Activated T-helper 17 cell treated with anti-CD3 and anti-CD28 coated beads, Interleukin-2, amount 50 U/mL, for 72 hours (primary cell): ENCODE measurements around the gene BCAS3. TPM values are rescaled to one million over a fixed set of nuclear protein-coding genes. Genes with fewer than 3 reads are reported as not detected.
"Not testable (repeated sequence)": the region's sequence is repeated elsewhere in the genome, so short reads cannot be mapped to it uniquely, and the experiment has no call there.

Experiments
- ATAC-seq: fragments of 150-1000 bp; cut with Tn5 transposase; replicated peaks from 2 replicates; pipeline ENCODE4 v1.10.0; 2021; ENCODE audit warnings: mild to moderate bottlenecking, moderate library complexity
- H3K27ac Mint-ChIP-seq: one replicate; pipeline ENCODE4 v1.8.0; 2022; ENCODE audit warnings: mixed read lengths
- H3K27me3 Mint-ChIP-seq: one replicate; pipeline ENCODE4 v1.8.0; 2022; ENCODE audit warnings: mixed read lengths
- H3K36me3 Mint-ChIP-seq: one replicate; pipeline ENCODE4 v1.8.0; 2022; ENCODE audit warnings: low read depth, mild to moderate bottlenecking, mixed read lengths
- H3K4me1 Mint-ChIP-seq: one replicate; pipeline ENCODE4 v1.8.0; 2022; ENCODE audit warnings: mixed read lengths
- H3K4me3 Mint-ChIP-seq: one replicate; pipeline ENCODE4 v1.8.0; 2022; ENCODE audit warnings: mild to moderate bottlenecking, mixed read lengths
- H3K9me3 Mint-ChIP-seq: one replicate; pipeline ENCODE4 v1.8.0; 2022; ENCODE audit warnings: mixed read lengths
- total RNA-seq, 2 donors: library from RNA; stranded (reverse); gene quantifications; one replicate each; pipeline ENCODE4 v1.2.3, GENCODE V29; 2022

Gene BCAS3
- total RNA-seq, 2 donors from 2014 or later: 11.6 to 15.0 TPM

GRCh38 chr17:60653569-60653968, 24.1 kb upstream of the BCAS3 start:
- no peak overlapping the region for H3K4me3 Mint-ChIP-seq
- H3K27me3 Mint-ChIP-seq: no peaks in the 10 kb centered on the region
- H3K36me3 Mint-ChIP-seq: peaks cover 56% of the 10 kb centered on the region
- H3K27ac Mint-ChIP-seq: no peak overlapping the region
- peaks cover 19% of the 10 kb centered on the region for H3K4me1 Mint-ChIP-seq
- ATAC-seq: no peak
- no peaks in the 10 kb centered on the region for H3K9me3 Mint-ChIP-seq

GRCh38 chr17:60656499-60656898, 21.2 kb upstream of the BCAS3 start:
- Mint-ChIP-seq H3K4me3 (no peak overlapping the region), H3K36me3 (peaks cover 53% of the 10 kb centered on the region), H3K27me3 (no peaks in the 10 kb centered on the region), H3K27ac (no peak overlapping the region), H3K4me1 (peaks cover 15% of the 10 kb centered on the region), H3K9me3 (no peaks in the 10 kb centered on the region)
- no peak for ATAC-seq

GRCh38 chr17:60659156-60659555, 18.5 kb upstream of the BCAS3 start:
- ATAC-seq: no peak
- no peaks in the 10 kb centered on the region for H3K4me1 Mint-ChIP-seq
- peaks cover 62% of the 10 kb centered on the region for H3K36me3 Mint-ChIP-seq
- H3K9me3 Mint-ChIP-seq: no peaks in the 10 kb centered on the region
- H3K4me3 Mint-ChIP-seq: no peak overlapping the region
- H3K27me3 Mint-ChIP-seq: no peaks in the 10 kb centered on the region
- H3K27ac Mint-ChIP-seq: peak overlapping the region; percentile 9

GRCh38 chr17:60661489-60661888, 16.2 kb upstream of the BCAS3 start:
- H3K9me3 Mint-ChIP-seq: no peaks in the 10 kb centered on the region
- ATAC-seq: no peak
- H3K36me3 Mint-ChIP-seq: peaks cover 75% of the 10 kb centered on the region
- no peaks in the 10 kb centered on the region for H3K27me3 Mint-ChIP-seq
- no peak overlapping the region for H3K4me3 Mint-ChIP-seq
- H3K27ac Mint-ChIP-seq: no peak overlapping the region
- no peaks in the 10 kb centered on the region for H3K4me1 Mint-ChIP-seq

- Mint-ChIP-seq H3K27me3 (no peaks in the 10 kb centered on the region), H3K4me3 (no peak overlapping the region), H3K9me3 (no peaks in the 10 kb centered on the region), H3K27ac (no peak overlapping the region), H3K36me3 (peaks cover 64% of the 10 kb centered on the region), H3K4me1 (no peaks in the 10 kb centered on the region)
- ATAC-seq: no peak
These were observed 13.6 kb upstream of the BCAS3 start for GRCh38 chr17:60664022-60664421.

- Mint-ChIP-seq H3K4me1 (no peaks in the 10 kb centered on the region), H3K27me3 (no peaks in the 10 kb centered on the region), H3K36me3 (peaks cover 48% of the 10 kb centered on the region), H3K27ac (no peak overlapping the region), H3K9me3 (no peaks in the 10 kb centered on the region), H3K4me3 (no peak overlapping the region)
- no peak for ATAC-seq
These were observed 12.0 kb upstream of the BCAS3 start for GRCh38 chr17:60665602-60666001.

GRCh38 chr17:60668741-60669140, 8.9 kb upstream of the BCAS3 start:
- H3K27me3 Mint-ChIP-seq, H3K27ac Mint-ChIP-seq, H3K4me1 Mint-ChIP-seq, H3K4me3 Mint-ChIP-seq, H3K9me3 Mint-ChIP-seq, ATAC-seq: not testable (repeated sequence)
- H3K36me3 Mint-ChIP-seq: peaks cover 22% of the 10 kb centered on the region

- Mint-ChIP-seq H3K27ac (no peak overlapping the region), H3K9me3 (peaks cover 6% of the 10 kb centered on the region), H3K36me3 (no peaks in the 10 kb centered on the region), H3K4me1 (no peaks in the 10 kb centered on the region), H3K4me3 (no peak overlapping the region), H3K27me3 (no peaks in the 10 kb centered on the region)
- ATAC-seq: no peak
These were observed 6.2 kb upstream of the BCAS3 start for GRCh38 chr17:60671482-60671881.

- H3K9me3 Mint-ChIP-seq, H3K27ac Mint-ChIP-seq, H3K4me3 Mint-ChIP-seq, H3K27me3 Mint-ChIP-seq, H3K36me3 Mint-ChIP-seq, H3K4me1 Mint-ChIP-seq, ATAC-seq: not testable (repeated sequence)
These were observed 3.0 kb upstream of the BCAS3 start for GRCh38 chr17:60674637-60675036.

- Mint-ChIP-seq H3K36me3 (no peaks in the 10 kb centered on the region), H3K27ac (no peak overlapping the region), H3K4me3 (peak overlapping the region; percentile 41), H3K4me1 (peaks cover 3% of the 10 kb centered on the region), H3K27me3 (no peaks in the 10 kb centered on the region), H3K9me3 (peaks cover 6% of the 10 kb centered on the region)
- ATAC-seq: no peak
These were observed 1.7 kb upstream of the BCAS3 start for GRCh38 chr17:60675997-60676396.

- Mint-ChIP-seq H3K9me3 (peaks cover 6% of the 10 kb centered on the region), H3K27me3 (no peaks in the 10 kb centered on the region), H3K36me3 (no peaks in the 10 kb centered on the region), H3K4me3 (peak overlapping the region; percentile 95), H3K27ac (peak overlapping the region; percentile 94), H3K4me1 (peaks cover 3% of the 10 kb centered on the region)
- ATAC-seq: no peak
These were observed 818 bp upstream of the BCAS3 start for GRCh38 chr17:60676758-60677307.

GRCh38 chr17:60678118-60678444, 430 bp downstream of the BCAS3 start:
- ATAC-seq: no peak
- peak overlapping the region; percentile 95 for H3K4me3 Mint-ChIP-seq
- peak overlapping the region; percentile 94 for H3K27ac Mint-ChIP-seq
- no peaks in the 10 kb centered on the region for H3K27me3 Mint-ChIP-seq
- peaks cover 6% of the 10 kb centered on the region for H3K9me3 Mint-ChIP-seq
- peaks cover 3% of the 10 kb centered on the region for H3K4me1 Mint-ChIP-seq
- peaks cover 2% of the 10 kb centered on the region for H3K36me3 Mint-ChIP-seq

- H3K27me3 Mint-ChIP-seq: no peaks in the 10 kb centered on the region
- H3K9me3 Mint-ChIP-seq: peaks cover 5% of the 10 kb centered on the region
- H3K4me1 Mint-ChIP-seq: peaks cover 3% of the 10 kb centered on the region
- peak overlapping the region; percentile 95 for H3K4me3 Mint-ChIP-seq
- no peak for ATAC-seq
- H3K36me3 Mint-ChIP-seq: peaks cover 8% of the 10 kb centered on the region
- H3K27ac Mint-ChIP-seq: no peak overlapping the region
These were observed 1.6 kb downstream of the BCAS3 start for GRCh38 chr17:60679287-60679686.

- no peak overlapping the region for H3K4me3 Mint-ChIP-seq
- peaks cover 21% of the 10 kb centered on the region for H3K36me3 Mint-ChIP-seq
- H3K4me1 Mint-ChIP-seq: peaks cover 3% of the 10 kb centered on the region
- no peaks in the 10 kb centered on the region for H3K9me3 Mint-ChIP-seq
- no peaks in the 10 kb centered on the region for H3K27me3 Mint-ChIP-seq
- no peak for ATAC-seq
- no peak overlapping the region for H3K27ac Mint-ChIP-seq
These were observed 3.1 kb downstream of the BCAS3 start for GRCh38 chr17:60680754-60681153.

- H3K4me3 Mint-ChIP-seq: no peak overlapping the region
- no peaks in the 10 kb centered on the region for H3K27me3 Mint-ChIP-seq
- H3K9me3 Mint-ChIP-seq: no peaks in the 10 kb centered on the region
- H3K27ac Mint-ChIP-seq: no peak overlapping the region
- no peaks in the 10 kb centered on the region for H3K4me1 Mint-ChIP-seq
- no peak for ATAC-seq
- peaks cover 48% of the 10 kb centered on the region for H3K36me3 Mint-ChIP-seq
These were observed 7.8 kb downstream of the BCAS3 start for GRCh38 chr17:60685437-60685836.

GRCh38 chr17:60695960-60696359, 18.3 kb downstream of the BCAS3 start:
- Mint-ChIP-seq H3K27ac (no peak overlapping the region), H3K36me3 (peaks cover 33% of the 10 kb centered on the region), H3K4me3 (no peak overlapping the region), H3K9me3 (no peaks in the 10 kb centered on the region), H3K4me1 (no peaks in the 10 kb centered on the region), H3K27me3 (no peaks in the 10 kb centered on the region)
- ATAC-seq: no peak
